ENCODE measurements around the gene UNC80.

DNA sequence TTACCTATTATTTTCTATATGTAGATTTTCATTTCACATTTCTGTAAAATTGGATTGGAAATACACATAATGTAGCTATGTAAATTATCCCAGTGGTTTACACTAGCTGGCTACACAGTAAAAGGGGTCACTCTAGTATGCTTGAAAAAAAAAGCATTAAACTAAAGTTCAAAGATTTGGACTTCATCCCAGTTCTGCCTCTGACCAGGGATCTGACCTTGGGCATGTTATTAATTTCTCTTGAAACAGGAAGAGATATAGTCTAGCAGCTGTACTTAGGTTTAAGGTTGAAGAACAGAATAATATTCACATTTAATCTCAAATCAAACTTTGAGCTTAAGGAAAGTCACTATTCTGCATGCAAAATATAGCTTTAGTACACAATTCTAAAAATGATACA is 166.3 kb downstream of the UNC80 start:
- TF ChIP-seq, protein P1, sequence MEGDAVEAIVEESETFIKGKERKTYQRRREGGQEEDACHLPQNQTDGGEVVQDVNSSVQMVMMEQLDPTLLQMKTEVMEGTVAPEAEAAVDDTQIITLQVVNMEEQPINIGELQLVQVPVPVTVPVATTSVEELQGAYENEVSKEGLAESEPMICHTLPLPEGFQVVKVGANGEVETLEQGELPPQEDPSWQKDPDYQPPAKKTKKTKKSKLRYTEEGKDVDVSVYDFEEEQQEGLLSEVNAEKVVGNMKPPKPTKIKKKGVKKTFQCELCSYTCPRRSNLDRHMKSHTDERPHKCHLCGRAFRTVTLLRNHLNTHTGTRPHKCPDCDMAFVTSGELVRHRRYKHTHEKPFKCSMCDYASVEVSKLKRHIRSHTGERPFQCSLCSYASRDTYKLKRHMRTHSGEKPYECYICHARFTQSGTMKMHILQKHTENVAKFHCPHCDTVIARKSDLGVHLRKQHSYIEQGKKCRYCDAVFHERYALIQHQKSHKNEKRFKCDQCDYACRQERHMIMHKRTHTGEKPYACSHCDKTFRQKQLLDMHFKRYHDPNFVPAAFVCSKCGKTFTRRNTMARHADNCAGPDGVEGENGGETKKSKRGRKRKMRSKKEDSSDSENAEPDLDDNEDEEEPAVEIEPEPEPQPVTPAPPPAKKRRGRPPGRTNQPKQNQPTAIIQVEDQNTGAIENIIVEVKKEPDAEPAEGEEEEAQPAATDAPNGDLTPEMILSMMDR (IDR thresholded peaks at IDR 0.05; ENCODE audit: low read length) = no peak
- TF ChIP-seq EZH2phosphoT487 (IDR thresholded peaks at IDR 0.05; ENCODE audit: low read length) (no peak), EZH2 (optimal IDR thresholded peaks at IDR 0.05; ENCODE audit: low read depth, low read length) (no peak)

Measured in MM.1S (cell line).